ENCODE measurements around the gene ABCC4. TPM values are rescaled to one million over a fixed set of nuclear protein-coding genes. Genes with fewer than 3 reads are reported as not detected.
A peak's percentile ranks its signal among the peaks of the same experiment; 100 is the strongest.

Gene ABCC4
- total and polyA plus RNA-seq, 2 of the 13 experiments (the other 11 are each of a cell fraction or from before 2014, with no cell fraction given) = 4.2 to 11.3 TPM

GRCh38 chr13:95160112-95160906 is 140.9 kb downstream of the ABCC4 start (continued):
- TF ChIP-seq, protein P1, sequence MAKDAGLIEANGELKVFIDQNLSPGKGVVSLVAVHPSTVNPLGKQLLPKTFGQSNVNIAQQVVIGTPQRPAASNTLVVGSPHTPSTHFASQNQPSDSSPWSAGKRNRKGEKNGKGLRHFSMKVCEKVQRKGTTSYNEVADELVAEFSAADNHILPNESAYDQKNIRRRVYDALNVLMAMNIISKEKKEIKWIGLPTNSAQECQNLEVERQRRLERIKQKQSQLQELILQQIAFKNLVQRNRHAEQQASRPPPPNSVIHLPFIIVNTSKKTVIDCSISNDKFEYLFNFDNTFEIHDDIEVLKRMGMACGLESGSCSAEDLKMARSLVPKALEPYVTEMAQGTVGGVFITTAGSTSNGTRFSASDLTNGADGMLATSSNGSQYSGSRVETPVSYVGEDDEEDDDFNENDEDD (CRISPR knock-in tag; IDR thresholded peaks at IDR 0.05; ENCODE audit: borderline replicate concordance) = no peak
- TF ChIP-seq CHD2 (IDR thresholded peaks at IDR 0.05; ENCODE audit: low read depth, low read length) (no peak), ADNP (CRISPR knock-in tag; IDR thresholded peaks at IDR 0.05) (no peak), ZFX (CRISPR knock-in tag; IDR thresholded peaks at IDR 0.05; ENCODE audit: low read depth) (peak; percentile 44), ZNF232 (CRISPR knock-in tag; IDR thresholded peaks at IDR 0.05; ENCODE audit: borderline replicate concordance) (no peak), THAP8 (CRISPR knock-in tag; IDR thresholded peaks at IDR 0.05; ENCODE audit: borderline replicate concordance) (no peak), EED (CRISPR knock-in tag; IDR thresholded peaks at IDR 0.05) (no peak), FOXC1 (CRISPR knock-in tag; IDR thresholded peaks at IDR 0.05; ENCODE audit: borderline replicate concordance) (no peak), ZNF556 (CRISPR knock-in tag; IDR thresholded peaks at IDR 0.05; ENCODE audit: borderline replicate concordance) (no peak), TAF1 (CRISPR knock-in tag; IDR thresholded peaks at IDR 0.05) (no peak), YY1 (IDR thresholded peaks at IDR 0.05; ENCODE audit: insufficient read depth, insufficient replicate concordance, low read depth, low read length) (no peak), IKZF1 (IDR thresholded peaks at IDR 0.05) (no peak), ZNF441 (CRISPR knock-in tag; IDR thresholded peaks at IDR 0.05; ENCODE audit: borderline replicate concordance) (no peak), ZNF160 (CRISPR knock-in tag; IDR thresholded peaks at IDR 0.05) (no peak), MTA1 (CRISPR knock-in tag; IDR thresholded peaks at IDR 0.05; ENCODE audit: borderline replicate concordance) (no peak), ZNF564 (CRISPR knock-in tag; IDR thresholded peaks at IDR 0.05) (no peak), MEF2D (CRISPR knock-in tag; IDR thresholded peaks at IDR 0.05) (no peak), ZNF850 (CRISPR knock-in tag; conservative IDR thresholded peaks at IDR 0.05) (no peak), ZNF768 (CRISPR knock-in tag; IDR thresholded peaks at IDR 0.05) (no peak), ZNF589 (CRISPR knock-in tag; conservative IDR thresholded peaks at IDR 0.05) (no peak), ZNF549 (CRISPR knock-in tag; IDR thresholded peaks at IDR 0.05) (no peak), STAT5B (CRISPR knock-in tag; IDR thresholded peaks at IDR 0.05) (no peak), THYN1 (CRISPR knock-in tag; IDR thresholded peaks at IDR 0.05; ENCODE audit: borderline replicate concordance, low read depth) (no peak)
- TF ChIP-seq, protein P2, sequence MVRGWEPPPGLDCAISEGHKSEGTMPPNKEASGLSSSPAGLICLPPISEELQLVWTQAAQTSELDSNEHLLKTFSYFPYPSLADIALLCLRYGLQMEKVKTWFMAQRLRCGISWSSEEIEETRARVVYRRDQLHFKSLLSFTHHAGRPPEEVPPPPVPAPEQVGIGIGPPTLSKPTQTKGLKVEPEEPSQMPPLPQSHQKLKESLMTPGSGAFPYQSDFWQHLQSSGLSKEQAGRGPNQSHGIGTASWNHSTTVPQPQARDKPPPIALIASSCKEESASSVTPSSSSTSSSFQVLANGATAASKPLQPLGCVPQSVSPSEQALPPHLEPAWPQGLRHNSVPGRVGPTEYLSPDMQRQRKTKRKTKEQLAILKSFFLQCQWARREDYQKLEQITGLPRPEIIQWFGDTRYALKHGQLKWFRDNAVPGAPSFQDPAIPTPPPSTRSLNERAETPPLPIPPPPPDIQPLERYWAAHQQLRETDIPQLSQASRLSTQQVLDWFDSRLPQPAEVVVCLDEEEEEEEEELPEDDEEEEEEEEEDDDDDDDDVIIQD (CRISPR knock-in tag; IDR thresholded peaks at IDR 0.05; ENCODE audit: low read depth) = no peak
- TF ChIP-seq, protein P3, sequence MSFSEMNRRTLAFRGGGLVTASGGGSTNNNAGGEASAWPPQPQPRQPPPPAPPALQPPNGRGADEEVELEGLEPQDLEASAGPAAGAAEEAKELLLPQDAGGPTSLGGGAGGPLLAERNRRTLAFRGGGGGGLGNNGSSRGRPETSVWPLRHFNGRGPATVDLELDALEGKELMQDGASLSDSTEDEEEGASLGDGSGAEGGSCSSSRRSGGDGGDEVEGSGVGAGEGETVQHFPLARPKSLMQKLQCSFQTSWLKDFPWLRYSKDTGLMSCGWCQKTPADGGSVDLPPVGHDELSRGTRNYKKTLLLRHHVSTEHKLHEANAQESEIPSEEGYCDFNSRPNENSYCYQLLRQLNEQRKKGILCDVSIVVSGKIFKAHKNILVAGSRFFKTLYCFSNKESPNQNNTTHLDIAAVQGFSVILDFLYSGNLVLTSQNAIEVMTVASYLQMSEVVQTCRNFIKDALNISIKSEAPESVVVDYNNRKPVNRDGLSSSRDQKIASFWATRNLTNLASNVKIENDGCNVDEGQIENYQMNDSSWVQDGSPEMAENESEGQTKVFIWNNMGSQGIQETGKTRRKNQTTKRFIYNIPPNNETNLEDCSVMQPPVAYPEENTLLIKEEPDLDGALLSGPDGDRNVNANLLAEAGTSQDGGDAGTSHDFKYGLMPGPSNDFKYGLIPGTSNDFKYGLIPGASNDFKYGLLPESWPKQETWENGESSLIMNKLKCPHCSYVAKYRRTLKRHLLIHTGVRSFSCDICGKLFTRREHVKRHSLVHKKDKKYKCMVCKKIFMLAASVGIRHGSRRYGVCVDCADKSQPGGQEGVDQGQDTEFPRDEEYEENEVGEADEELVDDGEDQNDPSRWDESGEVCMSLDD (CRISPR knock-in tag; IDR thresholded peaks at IDR 0.05; ENCODE audit: borderline replicate concordance) = no peak

Measured in HepG2 (cell line).